Raji (cell line): ENCODE data around the gene SMIM5.

Source experiments
- POLR2A ChIP-seq: IDR thresholded peaks from 2 replicates; pipeline ENCODE4 v1.6.1; 2011; ENCODE audit warnings: low read depth, low read length, control low read depth; ENCODE audit not compliant: insufficient read depth

Gene SMIM5

DNA sequence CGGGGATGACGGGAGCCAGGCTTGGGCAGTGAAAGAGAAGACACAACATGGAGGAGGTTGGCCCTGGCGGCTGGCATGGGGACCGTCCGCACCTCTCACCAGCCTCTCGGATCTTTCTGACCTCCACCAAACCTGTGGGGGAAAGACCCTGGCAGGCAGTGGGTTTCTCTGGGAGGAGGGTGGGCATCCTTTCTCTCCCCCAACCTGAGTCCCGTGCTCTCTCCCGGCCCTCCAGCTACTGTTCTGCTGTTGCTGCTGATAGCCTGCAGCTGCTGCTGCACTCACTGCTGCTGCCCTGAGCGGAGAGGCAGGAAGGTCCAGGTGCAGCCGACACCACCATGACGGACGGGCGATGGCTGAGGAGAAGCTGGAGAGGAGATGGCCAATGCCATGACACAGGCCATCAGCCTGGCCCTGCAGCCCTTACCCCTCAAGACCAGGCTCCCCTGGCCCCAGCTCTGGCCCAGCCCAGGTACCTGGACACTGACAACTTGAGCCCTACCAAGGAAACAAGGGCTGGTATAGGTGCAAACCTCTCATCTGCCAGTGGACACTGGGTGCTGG, 7.4 kb downstream of the SMIM5 start:
- TF ChIP-seq POLR2A: no peak

- TF ChIP-seq POLR2A: no peak
Measured at GRCh38 chr17:75641343-75641742, 8.1 kb downstream of the SMIM5 start.

DNA sequence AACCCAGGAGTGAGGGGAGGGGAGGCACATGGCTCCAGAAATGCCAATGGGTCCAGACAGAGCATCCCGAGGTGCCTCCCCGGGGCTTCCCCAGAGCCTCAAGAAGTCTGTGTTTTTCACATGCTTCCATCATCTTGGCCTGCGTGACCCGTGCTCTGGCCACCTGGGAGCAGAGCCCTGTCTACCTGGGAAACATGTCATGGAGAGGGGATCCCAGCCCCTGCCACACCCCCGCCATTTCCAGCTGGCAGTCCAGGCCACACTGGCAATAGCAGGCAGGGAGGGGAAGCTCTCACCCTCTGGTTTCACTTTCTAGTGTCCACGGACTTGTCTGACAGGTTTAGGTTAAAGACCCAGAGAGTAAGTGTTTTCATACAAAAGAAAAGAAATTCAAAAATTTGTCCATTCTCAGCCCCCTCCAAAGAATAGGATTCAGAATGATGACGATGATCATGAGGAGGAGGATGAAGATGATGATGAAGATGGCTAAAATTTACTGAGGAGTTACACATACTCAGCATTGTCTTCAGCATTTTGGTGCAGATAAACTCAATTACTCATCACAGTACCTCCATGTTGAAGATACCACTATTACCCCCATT, 9.0 kb downstream of the SMIM5 start:
- TF ChIP-seq POLR2A: no peak

DNA sequence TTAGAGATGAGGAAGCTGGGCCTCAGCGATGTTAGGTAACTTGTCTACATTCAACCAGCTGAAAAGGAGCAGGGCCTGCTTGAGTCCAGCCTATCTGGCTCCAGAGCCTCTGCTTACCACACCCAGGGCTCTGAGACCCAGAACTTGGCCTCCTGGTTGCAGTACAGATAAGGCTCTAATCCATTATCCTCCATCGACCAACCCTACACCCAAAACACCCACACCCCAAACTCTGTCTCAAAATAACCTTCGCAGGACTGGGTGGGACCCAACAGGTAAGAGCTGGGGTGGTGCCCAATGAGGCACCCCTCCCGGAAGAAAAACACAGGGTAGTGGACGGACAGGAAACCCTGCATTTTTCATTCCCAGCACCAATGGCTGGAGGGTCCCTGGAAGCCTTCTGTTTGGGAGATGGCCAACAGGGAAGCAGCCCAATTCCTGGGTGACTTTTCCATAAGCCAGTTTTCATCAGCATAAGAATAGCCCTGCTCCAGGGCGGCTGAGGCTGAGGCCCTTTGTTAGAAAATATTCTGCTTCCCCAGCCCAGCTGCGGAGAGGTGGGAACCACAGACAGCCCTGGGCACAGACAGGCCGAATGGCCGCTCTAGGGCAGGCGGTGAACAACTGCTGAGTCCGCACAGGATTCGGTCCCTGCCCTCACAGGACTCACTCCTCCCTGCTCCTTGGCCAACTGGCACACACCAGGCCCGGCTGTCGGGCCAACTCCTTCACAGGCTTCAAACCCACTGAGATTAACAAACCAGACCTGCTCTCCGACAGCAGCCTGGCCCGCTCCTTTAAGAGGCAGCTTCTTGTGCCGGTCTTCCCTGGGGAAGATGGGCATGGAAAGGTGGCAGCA, 9.8 kb downstream of the SMIM5 start:
- no peak for TF ChIP-seq POLR2A

DNA sequence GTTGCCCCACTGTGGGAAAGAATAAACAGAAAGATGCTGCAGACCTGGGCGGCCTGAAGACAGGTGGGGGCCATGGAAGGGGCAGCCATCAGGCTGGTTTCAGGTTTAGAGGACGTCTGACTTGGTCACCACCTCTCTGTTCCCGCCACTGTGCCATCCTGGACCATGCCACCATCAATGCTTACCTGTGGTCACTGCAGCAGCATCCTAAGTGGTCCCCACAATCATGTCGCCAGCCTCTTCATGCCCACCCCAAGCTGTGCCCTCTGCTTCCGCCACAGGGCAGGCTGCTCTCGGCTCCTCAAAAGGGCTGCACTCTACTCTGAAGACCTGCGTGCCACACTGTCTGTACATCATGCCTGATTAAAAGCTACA, 10.4 kb downstream of the SMIM5 start:
- TF ChIP-seq POLR2A: no peak

DNA sequence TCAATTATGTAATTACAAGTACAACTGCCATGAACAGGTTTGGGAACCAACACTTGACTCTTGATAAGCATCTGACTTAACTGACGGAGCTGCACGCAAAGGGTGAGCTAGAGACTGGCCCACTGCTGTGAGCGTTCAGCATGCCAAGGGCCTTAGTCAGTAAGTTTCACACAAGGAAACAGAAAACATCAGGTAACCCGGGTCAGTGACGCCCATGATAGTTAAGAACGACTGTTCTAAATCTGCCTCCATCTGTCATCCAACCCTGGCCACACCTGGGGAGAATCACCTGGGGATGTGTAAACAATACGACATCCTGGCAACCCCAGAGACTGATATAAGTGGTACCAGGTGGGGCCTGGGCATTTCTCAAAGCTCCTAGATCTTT, 12.3 kb downstream of the SMIM5 start:
- TF ChIP-seq POLR2A: no peak

DNA sequence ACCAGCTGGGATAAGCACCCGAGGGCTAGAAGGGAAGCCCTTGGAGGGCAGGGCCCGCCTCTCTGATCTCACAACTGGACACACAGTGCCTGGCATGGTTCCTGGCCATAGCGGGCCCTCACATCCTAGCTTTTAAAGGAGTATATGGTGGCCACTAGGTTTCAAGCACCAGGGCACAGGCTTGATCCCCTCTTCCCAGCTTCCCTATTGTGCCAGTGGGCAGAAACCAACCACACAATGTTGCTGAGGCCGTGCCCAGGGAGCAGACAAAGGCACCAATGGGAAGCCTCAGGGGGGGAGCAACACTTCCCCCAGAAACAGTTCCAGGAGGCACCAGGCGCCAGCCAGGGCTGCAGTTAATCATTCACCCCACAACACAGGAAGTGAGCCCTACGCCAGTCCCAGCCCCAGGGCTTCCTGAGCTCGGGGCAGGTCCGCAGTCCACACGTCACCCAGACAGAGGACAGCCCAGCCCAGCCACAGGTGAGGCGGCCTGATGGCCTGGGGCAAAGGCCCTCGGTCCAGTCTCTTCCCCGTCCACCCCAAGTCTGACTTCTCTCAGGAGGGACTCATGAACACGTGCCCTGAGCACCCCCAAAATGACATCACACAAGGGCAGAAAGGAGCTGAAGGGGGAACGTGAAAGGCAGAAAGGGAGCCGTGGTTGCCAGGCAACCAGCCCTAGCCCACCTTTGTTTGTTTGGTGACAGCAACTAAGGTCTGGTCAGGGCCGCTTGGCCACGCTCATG, 12.8 kb downstream of the SMIM5 start:
- TF ChIP-seq POLR2A: no peak

- TF ChIP-seq POLR2A: no peak
Measured at GRCh38 chr17:75646638-75646992, 13.4 kb downstream of the SMIM5 start.

GRCh38 chr17:75647061-75647460, 13.8 kb downstream of the SMIM5 start:
- no peak for TF ChIP-seq POLR2A

DNA sequence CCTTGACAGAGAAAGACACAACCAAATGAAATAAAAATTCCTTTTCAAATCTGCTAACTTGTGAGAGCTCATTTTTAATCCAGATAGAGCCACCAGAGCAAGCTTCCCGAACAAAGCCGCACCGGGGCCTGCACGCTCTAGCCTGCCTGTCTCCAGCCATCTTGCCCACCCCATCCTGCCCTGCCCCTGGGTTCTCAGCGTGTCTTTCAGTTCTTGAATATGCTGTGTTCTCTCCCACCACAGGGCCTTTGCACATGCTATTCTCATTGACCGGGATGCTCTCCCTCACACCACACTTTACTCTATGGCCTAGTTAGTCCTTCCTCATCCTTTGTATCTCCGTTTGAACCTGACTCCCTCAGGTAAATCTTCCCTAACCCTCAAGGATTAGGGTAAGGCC, 14.7 kb downstream of the SMIM5 start:
- TF ChIP-seq POLR2A: no peak

GRCh38 chr17:75649687-75650086, 16.5 kb downstream of the SMIM5 start:
- TF ChIP-seq POLR2A: no peak

- no peak for TF ChIP-seq POLR2A
Measured at GRCh38 chr17:75650874-75651273, 17.6 kb downstream of the SMIM5 start.

- no peak for TF ChIP-seq POLR2A
Measured at GRCh38 chr17:75652341-75652740, 19.1 kb downstream of the SMIM5 start.

DNA sequence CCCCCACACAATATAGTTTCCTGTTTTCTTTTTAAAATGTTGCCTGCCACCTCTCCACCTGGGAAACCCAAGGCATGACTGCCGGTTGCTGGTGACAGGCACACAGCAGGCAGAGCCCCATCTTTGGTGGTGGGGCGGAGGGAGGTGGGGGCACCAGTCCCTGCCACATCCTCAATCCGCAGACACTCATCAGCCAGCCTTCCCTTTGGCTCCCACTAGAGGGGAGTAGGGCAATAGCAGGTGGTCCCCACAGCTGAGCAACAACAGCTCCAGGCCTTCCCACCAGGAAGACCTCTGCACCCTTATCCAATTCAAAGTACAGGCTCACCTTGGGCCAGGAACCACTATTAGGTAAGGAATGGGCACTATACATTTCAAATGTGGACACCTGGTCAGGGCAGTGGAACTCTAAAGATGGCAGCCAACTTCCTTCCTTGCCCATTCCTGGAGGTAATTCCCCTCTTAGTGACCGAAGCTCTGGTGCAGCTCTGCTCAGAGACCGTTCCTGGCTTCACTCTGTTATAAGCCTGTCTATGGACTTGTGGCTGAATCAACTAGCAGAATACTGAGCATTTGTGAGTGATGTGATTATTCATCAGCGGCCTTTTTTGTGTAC, 19.8 kb downstream of the SMIM5 start:
- no peak for TF ChIP-seq POLR2A

DNA sequence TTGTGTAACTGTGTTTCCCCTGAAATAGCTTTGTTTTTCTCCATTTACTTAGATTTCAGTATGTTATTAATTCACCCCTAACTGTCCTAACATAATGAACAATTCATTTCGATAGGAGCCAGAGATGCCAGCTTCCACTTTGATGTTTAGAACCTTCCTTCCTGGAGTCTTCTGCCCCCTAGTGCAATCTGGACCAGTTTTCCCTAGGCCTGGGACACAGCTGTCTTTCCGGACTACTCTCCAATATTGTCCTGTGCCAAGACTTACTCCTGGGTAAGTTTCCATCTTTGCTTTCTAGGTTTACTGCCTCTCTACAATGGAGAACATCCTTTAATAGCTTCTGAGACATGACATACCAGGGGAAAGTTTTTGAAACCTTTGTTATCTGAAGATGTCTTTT, 20.9 kb downstream of the SMIM5 start:
- TF ChIP-seq POLR2A: no peak
